ENCODE data around the gene TGFA.

Gene TGFA

DNA sequence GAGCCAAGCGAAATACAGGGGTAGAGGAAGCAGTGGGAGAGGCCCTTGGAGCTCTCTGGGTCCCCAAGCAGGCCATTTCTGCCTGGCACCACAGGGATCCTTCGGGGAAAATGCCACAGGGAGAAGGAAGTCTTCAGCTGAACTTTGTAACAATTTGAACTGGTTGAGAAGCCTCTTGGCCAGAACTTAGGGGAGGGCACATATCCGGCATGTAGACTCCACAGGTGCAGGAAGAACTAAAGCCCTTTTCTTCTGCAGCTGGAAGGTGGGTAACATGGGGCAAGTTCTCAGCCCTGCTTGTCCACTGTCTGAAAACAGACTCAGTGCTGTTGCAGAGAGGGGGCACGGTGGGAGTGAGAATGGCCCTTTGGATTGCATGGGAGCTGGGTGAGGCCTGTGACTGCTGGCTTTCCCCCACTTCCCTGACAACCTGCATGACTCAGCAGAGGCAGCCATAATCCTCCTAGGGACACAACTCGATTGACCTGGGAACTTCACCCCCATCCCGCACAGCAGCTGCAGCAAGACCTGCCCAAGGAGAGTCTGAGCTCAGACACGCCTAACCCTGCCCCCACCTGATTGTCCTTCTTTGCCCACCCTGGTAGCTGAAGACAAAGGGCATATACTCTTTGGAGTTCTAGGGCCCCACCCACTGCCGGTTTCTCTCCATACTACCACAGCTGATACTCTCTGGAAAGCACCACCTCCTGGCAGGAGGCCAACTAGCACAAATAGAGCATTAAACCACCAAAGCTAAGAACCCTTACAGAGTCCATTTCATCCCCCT lies 150.2 kb downstream of the TGFA start:
- DNase-seq: no peak

GRCh38 chr2:70400539-70400938 lies 153.1 kb downstream of the TGFA start:
- no peak for DNase-seq

DNA sequence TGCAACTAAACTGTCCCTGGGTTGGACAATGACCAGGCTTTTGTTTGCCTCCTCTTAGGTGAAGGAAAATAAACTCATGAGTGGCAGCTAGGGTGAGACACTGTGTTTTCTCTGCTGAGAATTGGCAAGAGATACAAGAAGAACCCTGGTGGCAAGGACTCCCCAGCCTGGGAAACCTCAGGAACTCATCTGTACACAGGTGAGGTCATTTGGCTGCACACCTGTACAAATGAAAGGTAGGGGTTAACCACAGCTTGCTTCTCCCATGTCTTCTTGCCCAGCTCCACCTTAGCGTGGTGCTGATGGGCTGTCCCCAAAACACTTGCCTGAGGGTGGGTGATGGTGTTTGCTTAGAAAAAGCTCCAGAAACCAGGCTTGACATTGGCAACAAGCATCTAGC lies 154.6 kb downstream of the TGFA start:
- DNase-seq: no peak

All from activated CD4-positive, alpha-beta T cell treated with anti-CD3 and anti-CD28 coated beads, Interleukin-2, amount 50 U/mL, for 16 hours (primary cell).